ENCODE measurements around the gene POMZP3. TPM values are rescaled to one million over a fixed set of nuclear protein-coding genes. Genes with fewer than 3 reads are reported as not detected.
"Not testable (repeated sequence)": the region's sequence is repeated elsewhere in the genome, so short reads cannot be mapped to it uniquely, and the experiment has no call there.

POMZP3 gene
- total RNA-seq (2013), result 3.0 TPM
- polyA plus RNA-seq (1 to 10 TPM; 1.1 to 3.9 (median 2.2) TPM), polyA minus RNA-seq (3.9 and 5.3 TPM in 2 replicates), total RNA-seq (5.2 to 15.9 (median 10.2) reads per million in 11 experiments)

DNA sequence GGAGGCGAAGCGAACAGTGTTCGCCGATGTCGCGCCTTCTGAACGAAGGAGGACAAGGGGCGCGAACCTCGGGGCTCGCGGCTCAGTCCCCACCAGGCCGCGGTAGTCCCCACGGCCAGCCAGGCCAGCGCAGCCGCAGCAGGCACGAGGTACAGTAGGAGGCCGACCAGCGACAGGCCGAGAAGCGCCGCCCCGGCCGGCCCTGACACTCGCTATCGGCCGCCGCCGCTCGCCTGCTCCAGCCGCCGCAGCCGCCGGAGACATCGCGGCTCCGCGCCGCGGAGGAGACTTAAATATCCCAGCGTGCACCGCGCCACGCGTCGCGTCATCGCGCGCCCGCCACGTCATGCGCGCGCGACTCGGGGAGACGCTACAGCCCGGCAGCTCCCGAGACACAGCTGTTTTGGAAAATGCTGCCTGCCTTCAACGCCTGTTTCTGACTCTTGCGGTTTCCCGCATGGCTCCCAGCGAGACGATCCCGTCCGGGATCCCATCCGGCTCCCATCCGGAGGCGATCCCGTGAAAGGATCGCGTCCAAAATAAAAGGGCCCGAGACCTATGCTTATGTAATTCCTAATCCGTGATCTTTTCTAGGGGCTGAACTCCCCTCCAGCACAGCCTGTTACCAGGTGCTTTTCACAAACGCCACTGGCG is at the start of gene POMZP3:
POMZP3 (minus strand) TSS at position 291 of the 654 bp plus-strand sequence. CDS start 1,215 bp downstream, outside the sequence.
- H3K36me3 ChIP-seq (replicated peaks in 1 of 2; ENCODE audit: control insufficient read depth in 1 of 2, insufficient read depth in 2 of 2, low read length in 2 of 2); H3K9me3 Mint-ChIP-seq; H3K27me3 ChIP-seq (ENCODE audit: control insufficient read depth in 2 of 2, insufficient read depth in 2 of 2, low read length in 2 of 2); intact Hi-C loops (cut with micrococcal nuclease); H3K27me3 Mint-ChIP-seq (ENCODE audit: low read depth in 3 of 3); H3K9me3 ChIP-seq (replicated peaks in 1 of 2; ENCODE audit: control insufficient read depth in 1 of 2, insufficient read depth in 1 of 2, low read length in 2 of 2); H3K4me1 ChIP-seq (ENCODE audit: control insufficient read depth in 1 of 2, insufficient read depth in 2 of 2, low read length in 2 of 2); H4K20me1 ChIP-seq (ENCODE audit: insufficient read depth, low read length); H3K4me1 Mint-ChIP-seq; H3K79me2 ChIP-seq (ENCODE audit: insufficient read depth, low read length): not testable (repeated sequence)
- H3K36me3 Mint-ChIP-seq, result peaks cover 11 to 14% of the 10 kb centered on the region in 2 donors
- H3K4me3 Mint-ChIP-seq, result peak within 1 kb of the TSS; percentile 88 to 96
- peak within 1 kb of the TSS; percentile 47 for H3K4me2 ChIP-seq (replicated peaks; ENCODE audit: extremely low read depth, low read length, poor library complexity, severe bottlenecking)
- peak within 1 kb of the TSS; percentile 70 for H3K9ac ChIP-seq (ENCODE audit: insufficient read depth, low read length, poor library complexity, severe bottlenecking)
- peak within 1 kb of the TSS; percentile 91 to 97 (median 96) for H3K27ac Mint-ChIP-seq
- peak in 2 of 3 donors; percentile 1 to 3 for DNase-seq
- peak within 1 kb of the TSS; percentile 61 for H2AFZ ChIP-seq (ENCODE audit: insufficient read depth, low read depth, low read length, poor library complexity, severe bottlenecking)
- peak within 1 kb of the TSS; percentile 50 to 87 (median 72) for H3K4me3 ChIP-seq (replicated peaks in 1 of 3; ENCODE audit: low read depth in 2 of 3, low read length in 3 of 3)
- peak within 1 kb of the TSS; percentile 62 to 81 for H3K27ac ChIP-seq (ENCODE audit: low read depth in 1 of 2, low read length in 2 of 2)
- no CpG with 5 or more reads among the region's 78 CpGs for WGBS (ENCODE audit: insufficient coverage)

GRCh38 chr7:76675783-76676182 is 48.7 kb upstream of the POMZP3 start:
- DNase-seq; H3K27ac ChIP-seq (ENCODE audit: low read depth in 1 of 2, low read length in 2 of 2); H3K27me3 Mint-ChIP-seq (ENCODE audit: low read depth in 3 of 3); H3K9me3 Mint-ChIP-seq; H3K36me3 ChIP-seq (replicated peaks in 1 of 2; ENCODE audit: control insufficient read depth in 1 of 2, insufficient read depth in 2 of 2, low read length in 2 of 2); H3K27me3 ChIP-seq (ENCODE audit: control insufficient read depth in 2 of 2, insufficient read depth in 2 of 2, low read length in 2 of 2); H3K27ac Mint-ChIP-seq; H3K4me3 Mint-ChIP-seq; H4K20me1 ChIP-seq (ENCODE audit: insufficient read depth, low read length); H3K4me3 ChIP-seq (replicated peaks in 1 of 3; ENCODE audit: low read depth in 2 of 3, low read length in 3 of 3); H3K4me1 Mint-ChIP-seq; H3K4me2 ChIP-seq (replicated peaks; ENCODE audit: extremely low read depth, low read length, poor library complexity, severe bottlenecking); H3K9ac ChIP-seq (ENCODE audit: insufficient read depth, low read length, poor library complexity, severe bottlenecking); H2AFZ ChIP-seq (ENCODE audit: insufficient read depth, low read depth, low read length, poor library complexity, severe bottlenecking); H3K79me2 ChIP-seq (ENCODE audit: insufficient read depth, low read length); intact Hi-C loops (cut with micrococcal nuclease); H3K9me3 ChIP-seq (replicated peaks in 1 of 2; ENCODE audit: control insufficient read depth in 1 of 2, insufficient read depth in 1 of 2, low read length in 2 of 2); H3K36me3 Mint-ChIP-seq: not testable (repeated sequence)
- peaks cover 8 to 12% of the 10 kb centered on the region in 2 donors for H3K4me1 ChIP-seq (ENCODE audit: control insufficient read depth in 1 of 2, insufficient read depth in 2 of 2, low read length in 2 of 2)
- no CpG with 5 or more reads among the region's 2 CpGs for WGBS (ENCODE audit: insufficient coverage)

DNA sequence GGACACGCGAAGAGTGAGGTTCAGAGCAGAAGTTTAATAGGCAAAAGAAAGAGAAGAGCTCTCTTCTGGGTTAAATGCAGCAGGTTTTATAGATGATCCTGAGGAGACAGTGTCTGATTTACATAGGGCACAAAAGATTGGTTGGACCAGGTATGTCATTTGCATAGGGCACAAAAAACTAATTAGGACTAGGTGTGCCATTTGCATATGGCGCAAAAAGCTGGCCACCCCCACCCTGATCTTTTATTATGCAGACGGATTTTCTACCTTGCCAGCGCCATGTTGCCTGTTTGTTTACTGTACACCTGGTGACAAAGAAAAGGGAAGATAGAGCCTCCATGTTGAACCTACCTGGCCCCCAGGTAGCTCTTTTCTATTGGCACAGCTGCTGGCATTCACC is 46.3 kb upstream of the POMZP3 start:
- H3K36me3 ChIP-seq (replicated peaks in 1 of 2; ENCODE audit: control insufficient read depth in 1 of 2, insufficient read depth in 2 of 2, low read length in 2 of 2); intact Hi-C loops (cut with micrococcal nuclease); H3K27me3 ChIP-seq (ENCODE audit: control insufficient read depth in 2 of 2, insufficient read depth in 2 of 2, low read length in 2 of 2); H3K9ac ChIP-seq (ENCODE audit: insufficient read depth, low read length, poor library complexity, severe bottlenecking); H2AFZ ChIP-seq (ENCODE audit: insufficient read depth, low read depth, low read length, poor library complexity, severe bottlenecking); H3K79me2 ChIP-seq (ENCODE audit: insufficient read depth, low read length); H4K20me1 ChIP-seq (ENCODE audit: insufficient read depth, low read length); H3K36me3 Mint-ChIP-seq; H3K9me3 Mint-ChIP-seq; H3K4me1 Mint-ChIP-seq; H3K4me3 Mint-ChIP-seq; H3K4me3 ChIP-seq (replicated peaks in 1 of 3; ENCODE audit: low read depth in 2 of 3, low read length in 3 of 3); H3K27me3 Mint-ChIP-seq (ENCODE audit: low read depth in 3 of 3); H3K27ac Mint-ChIP-seq; H3K4me2 ChIP-seq (replicated peaks; ENCODE audit: extremely low read depth, low read length, poor library complexity, severe bottlenecking); H3K9me3 ChIP-seq (replicated peaks in 1 of 2; ENCODE audit: control insufficient read depth in 1 of 2, insufficient read depth in 1 of 2, low read length in 2 of 2); H3K27ac ChIP-seq (ENCODE audit: low read depth in 1 of 2, low read length in 2 of 2); DNase-seq: not testable (repeated sequence)
- no CpG with 5 or more reads among the region's 5 CpGs for WGBS (ENCODE audit: insufficient coverage)
- H3K4me1 ChIP-seq (ENCODE audit: control insufficient read depth in 1 of 2, insufficient read depth in 2 of 2, low read length in 2 of 2), result peaks cover 8 to 12% of the 10 kb centered on the region in 2 donors

DNA sequence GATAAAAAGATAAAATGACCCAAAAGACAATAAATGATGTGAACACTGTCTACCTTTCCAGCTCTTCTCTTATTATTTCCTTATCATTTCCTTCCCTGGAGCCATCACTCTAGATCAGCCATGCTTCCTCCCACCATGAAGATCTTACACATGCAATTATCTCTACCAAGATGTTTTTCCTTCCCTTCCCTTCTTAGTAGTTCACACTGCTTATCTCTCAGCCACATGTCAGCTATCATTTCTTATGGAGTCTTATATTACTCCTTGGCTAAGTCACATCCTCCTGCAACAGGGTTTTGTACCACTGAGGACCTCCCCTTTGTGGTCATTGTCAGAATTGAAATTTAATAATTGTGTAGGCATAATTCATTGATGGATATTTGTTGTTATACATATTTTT is 32.1 kb upstream of the POMZP3 start:
- H3K27ac Mint-ChIP-seq; H4K20me1 ChIP-seq (ENCODE audit: insufficient read depth, low read length); H3K9me3 Mint-ChIP-seq; intact Hi-C loops (cut with micrococcal nuclease); DNase-seq; H3K4me1 Mint-ChIP-seq; H3K4me3 Mint-ChIP-seq; H3K4me3 ChIP-seq (replicated peaks in 1 of 3; ENCODE audit: low read depth in 2 of 3, low read length in 3 of 3); H3K36me3 Mint-ChIP-seq; H3K4me1 ChIP-seq (ENCODE audit: control insufficient read depth in 1 of 2, insufficient read depth in 2 of 2, low read length in 2 of 2); H3K9me3 ChIP-seq (replicated peaks in 1 of 2; ENCODE audit: control insufficient read depth in 1 of 2, insufficient read depth in 1 of 2, low read length in 2 of 2); H3K9ac ChIP-seq (ENCODE audit: insufficient read depth, low read length, poor library complexity, severe bottlenecking); H3K27me3 ChIP-seq (ENCODE audit: control insufficient read depth in 2 of 2, insufficient read depth in 2 of 2, low read length in 2 of 2); H3K27ac ChIP-seq (ENCODE audit: low read depth in 1 of 2, low read length in 2 of 2); H3K4me2 ChIP-seq (replicated peaks; ENCODE audit: extremely low read depth, low read length, poor library complexity, severe bottlenecking); H2AFZ ChIP-seq (ENCODE audit: insufficient read depth, low read depth, low read length, poor library complexity, severe bottlenecking); H3K27me3 Mint-ChIP-seq (ENCODE audit: low read depth in 3 of 3); H3K36me3 ChIP-seq (replicated peaks in 1 of 2; ENCODE audit: control insufficient read depth in 1 of 2, insufficient read depth in 2 of 2, low read length in 2 of 2); H3K79me2 ChIP-seq (ENCODE audit: insufficient read depth, low read length): not testable (repeated sequence)
